ENCODE measurements around the gene GSTO1.
"Not testable (repeated sequence)": the region's sequence is repeated elsewhere in the genome, so short reads cannot be mapped to it uniquely, and the experiment has no call there.

The GSTO1 gene

GRCh38 chr10:104254493-104255310 is at the start of gene GSTO1:
TSS of gene GSTO1 (plus strand) at chr10:104254892. CDS start at chr10:104254929, 37 bp downstream.
- peak; percentile 50 for DNase-seq

- no peak for DNase-seq
These were observed 46.0 kb upstream of the GSTO1 start for GRCh38 chr10:104208730-104209129.

DNA sequence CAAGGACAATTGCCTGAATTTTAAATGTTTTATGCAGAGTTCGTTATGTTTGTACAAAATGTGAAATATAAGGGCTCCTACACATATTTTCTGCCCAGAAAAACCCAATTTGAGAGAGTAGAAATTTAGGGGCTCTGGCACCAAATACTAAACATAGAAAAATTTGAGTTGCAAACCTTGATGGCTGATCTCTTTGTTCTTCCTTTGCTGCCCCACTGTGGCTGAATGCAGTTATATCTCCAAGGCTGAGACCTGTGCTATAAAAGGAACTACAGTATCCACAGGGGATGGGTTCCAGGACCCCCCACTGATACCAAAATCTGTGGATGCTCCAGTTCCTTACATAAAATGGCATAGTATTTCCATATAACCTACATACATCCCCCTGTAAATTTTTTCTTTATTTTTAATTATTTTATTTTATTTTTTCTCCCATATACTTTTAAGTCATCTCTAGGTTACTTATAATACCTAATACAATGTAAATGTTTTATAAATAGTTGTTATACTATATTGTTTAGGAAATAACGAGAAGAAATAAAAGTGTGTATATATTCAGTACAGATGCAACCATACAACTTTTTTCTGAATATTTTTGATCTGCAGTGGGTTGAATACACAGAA is 45.0 kb upstream of the GSTO1 start:
- DNase-seq = peak; percentile 43

DNA sequence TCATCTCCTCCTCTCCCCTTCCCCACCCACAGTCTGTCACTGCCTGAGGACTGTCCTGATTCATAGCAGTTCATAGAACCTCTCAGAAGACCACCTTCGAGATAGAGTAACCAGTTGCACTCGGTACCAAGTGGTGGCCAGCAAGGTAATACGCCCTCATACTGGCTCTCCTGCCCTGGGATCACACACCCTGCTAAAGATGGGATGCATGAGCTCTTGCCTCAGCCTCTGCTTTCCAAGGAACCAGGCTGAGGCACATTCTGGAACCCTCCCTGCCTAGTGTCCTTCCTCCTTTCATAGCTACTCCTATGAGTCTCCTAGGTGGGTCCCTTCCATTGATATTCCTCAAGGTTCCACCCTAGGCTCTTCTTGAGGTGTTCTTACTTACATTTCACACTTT is 38.1 kb upstream of the GSTO1 start:
- no peak for DNase-seq

DNA sequence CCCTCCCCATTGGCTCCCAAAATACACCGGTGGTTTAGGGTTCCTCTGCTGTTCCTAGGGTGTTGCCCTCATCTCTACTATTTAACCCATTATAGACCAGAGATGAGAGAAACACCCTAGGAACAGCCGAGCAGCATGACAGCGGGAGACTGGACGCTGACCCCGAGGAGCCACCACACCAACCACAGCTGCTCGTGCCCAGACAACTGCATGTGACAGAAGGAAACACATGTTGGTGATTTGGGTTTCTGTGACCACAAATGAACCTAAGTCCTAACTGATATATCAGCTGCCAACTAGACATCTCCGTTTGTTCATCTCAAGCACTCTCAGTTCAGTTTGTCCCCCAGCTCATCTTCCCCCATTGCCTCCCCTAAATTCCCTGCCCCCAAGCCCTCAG is 35.9 kb upstream of the GSTO1 start:
- no peak for DNase-seq

GRCh38 chr10:104220522-104220921 is 34.2 kb upstream of the GSTO1 start:
- no peak for DNase-seq

DNA sequence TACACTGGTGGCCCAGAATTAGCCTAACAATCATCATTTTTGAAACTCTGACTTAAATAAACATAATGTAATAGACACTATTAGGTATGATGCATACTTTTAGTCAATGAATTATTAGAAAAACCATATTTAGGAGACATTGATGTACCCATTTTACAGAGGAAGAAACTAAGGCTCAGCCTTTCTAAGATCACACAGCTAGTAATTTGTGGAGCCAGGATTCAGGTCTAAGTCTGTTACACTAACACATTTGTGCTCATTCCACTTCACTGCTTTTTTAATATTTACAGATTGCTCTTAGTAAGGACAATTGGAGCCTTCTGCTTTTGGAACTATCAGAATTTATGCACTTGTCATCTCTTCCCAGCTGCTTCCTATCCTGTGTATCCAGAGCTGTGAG is 31.4 kb upstream of the GSTO1 start:
- no peak for DNase-seq

GRCh38 chr10:104230490-104230889 is 24.2 kb upstream of the GSTO1 start:
- no peak for DNase-seq

GRCh38 chr10:104231784-104232612 is 22.7 kb upstream of the GSTO1 start, which contains the start of gene CFAP43:
TSS of gene CFAP43 (minus strand) at chr10:104232364. CDS start at chr10:104232246, 118 bp downstream.
- peak; percentile 100 for DNase-seq

DNA sequence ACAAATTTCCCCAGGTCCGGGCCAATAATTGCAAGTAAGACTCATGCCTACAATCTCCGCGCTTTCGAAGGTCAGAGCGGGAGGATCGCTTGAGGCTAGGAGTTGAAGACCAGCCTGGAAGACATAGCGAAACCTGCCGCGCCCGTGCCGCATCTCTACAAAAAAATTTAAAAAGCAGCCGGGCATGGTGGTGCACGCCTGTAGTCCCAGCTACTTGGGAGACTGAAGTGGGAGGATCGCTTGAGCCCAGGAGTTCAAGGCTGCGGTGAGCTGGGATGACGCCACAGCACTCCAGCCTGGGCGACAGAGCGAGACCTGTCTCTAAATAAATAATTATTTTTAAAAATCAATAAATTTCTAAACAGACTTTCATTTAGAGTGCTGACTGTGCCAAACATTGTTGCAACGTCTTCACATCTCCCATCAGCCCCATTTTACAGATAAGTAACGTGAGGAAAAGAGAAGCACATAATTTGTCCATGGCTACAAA is 22.0 kb upstream of the GSTO1 start:
- DNase-seq = no peak

DNA sequence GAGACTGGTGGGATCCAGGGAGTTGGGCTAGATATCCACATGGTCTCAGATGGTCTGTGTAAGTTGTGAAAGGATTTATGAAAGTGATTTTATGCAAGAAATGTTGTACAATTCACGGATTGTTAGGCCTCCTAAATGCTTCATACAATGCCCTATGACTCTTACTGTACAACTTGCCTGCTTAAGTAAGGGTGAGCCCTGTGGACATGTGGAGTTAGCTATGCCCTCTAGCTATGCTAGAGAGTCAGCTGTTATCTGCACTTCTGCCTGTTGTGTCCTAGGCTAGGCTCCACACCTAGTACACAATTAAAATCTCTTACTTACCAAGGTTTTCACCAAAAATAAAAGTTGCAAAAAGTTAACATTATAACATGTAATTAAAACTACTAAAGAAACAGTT is 20.9 kb upstream of the GSTO1 start:
- no peak for DNase-seq

GRCh38 chr10:104234934-104235333 is 19.8 kb upstream of the GSTO1 start:
- DNase-seq = no peak

- DNase-seq = no peak
These were observed 18.9 kb upstream of the GSTO1 start for GRCh38 chr10:104235801-104236200.

DNA sequence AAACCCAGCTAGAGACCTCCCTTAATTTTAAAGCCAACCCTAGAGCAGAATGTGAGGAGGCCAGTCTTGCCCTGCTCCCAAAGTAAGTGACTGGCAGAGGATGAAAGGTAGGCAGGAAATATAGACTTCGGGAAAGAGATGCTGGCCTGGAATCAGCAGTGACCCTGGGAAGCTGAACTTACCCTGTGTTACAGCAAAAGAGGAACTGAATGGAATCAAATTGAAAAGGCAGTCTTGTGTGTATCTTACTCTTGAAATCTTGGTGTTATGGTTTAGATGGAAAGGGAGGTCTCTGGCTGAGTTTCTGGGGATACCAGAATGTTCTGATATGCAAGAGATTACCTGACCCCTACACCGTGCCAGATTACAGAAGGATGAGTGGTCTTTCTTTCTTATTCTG is 14.6 kb upstream of the GSTO1 start:
- no peak for DNase-seq

DNA sequence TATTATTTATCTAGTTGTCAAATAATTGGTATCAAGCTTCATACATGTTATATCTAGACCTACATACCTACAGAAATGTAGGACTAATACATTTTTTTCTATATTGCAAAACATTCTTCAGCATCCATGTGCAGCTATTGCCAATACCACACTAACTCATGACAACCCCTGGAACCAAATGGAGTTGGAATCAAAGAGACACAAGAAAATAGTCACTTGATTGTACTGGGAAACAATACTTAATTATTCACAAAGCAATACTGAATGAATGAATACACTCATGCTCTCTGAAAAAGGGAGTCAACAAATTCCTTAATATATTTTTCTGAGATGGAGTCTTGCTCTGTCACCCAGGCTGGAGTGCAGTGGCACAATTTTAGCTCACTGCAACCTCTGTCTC is 12.1 kb upstream of the GSTO1 start:
- no peak for DNase-seq

- not testable (repeated sequence) for DNase-seq
These were observed 11.7 kb upstream of the GSTO1 start for GRCh38 chr10:104243009-104243408.

DNA sequence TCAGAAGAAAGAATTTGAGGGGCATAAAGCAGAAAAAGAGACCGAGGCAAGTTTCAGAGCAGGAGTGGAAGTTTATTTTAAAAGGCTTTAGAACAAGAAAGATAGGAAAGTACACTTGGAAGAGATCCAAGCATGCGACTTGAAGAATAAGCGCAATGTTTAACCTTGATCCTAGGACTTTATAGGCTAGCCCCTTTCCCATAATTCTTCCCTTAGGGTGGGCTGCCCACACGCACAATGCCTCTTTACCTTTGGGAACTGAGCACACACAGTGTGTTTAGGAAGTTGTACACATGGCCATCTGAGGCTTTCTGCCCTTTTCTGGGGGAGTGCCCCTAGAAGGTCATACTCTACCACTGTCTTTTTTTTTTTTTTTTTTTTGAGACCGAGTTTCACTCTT is 11.2 kb upstream of the GSTO1 start:
- DNase-seq = no peak

DNA sequence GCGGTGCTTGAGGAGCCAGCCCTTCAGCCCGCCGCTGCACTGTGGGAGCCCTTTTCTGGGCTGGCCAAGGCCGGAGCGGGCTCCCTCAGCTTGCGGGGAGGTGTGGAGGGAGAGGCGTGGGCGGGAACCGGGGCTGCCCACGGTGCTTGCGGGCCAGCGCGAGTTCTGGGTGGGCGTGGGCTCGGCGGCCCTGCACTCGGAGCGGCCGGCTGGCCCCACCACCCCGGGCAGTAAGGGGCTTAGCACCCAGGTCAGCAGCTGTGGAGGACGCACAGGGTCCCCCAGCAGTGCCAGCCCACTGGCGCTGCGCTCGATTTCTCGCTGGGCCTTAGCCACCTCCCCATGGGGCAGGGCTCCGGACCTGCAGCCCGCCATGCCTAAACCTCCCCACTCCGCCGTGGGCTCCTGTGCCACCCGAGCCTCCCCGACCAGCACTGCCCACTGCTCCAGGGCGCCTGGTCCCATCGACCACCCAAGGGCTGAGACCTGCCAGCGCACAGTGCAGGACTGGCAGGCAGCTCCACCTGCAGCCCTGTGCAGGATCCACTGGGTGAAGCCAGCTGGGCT is 9.5 kb upstream of the GSTO1 start:
- DNase-seq = no peak

GRCh38 chr10:104246976-104247375 is 7.7 kb upstream of the GSTO1 start:
- DNase-seq = no peak

- no peak for DNase-seq
These were observed 7.1 kb upstream of the GSTO1 start for GRCh38 chr10:104247513-104248146.

DNA sequence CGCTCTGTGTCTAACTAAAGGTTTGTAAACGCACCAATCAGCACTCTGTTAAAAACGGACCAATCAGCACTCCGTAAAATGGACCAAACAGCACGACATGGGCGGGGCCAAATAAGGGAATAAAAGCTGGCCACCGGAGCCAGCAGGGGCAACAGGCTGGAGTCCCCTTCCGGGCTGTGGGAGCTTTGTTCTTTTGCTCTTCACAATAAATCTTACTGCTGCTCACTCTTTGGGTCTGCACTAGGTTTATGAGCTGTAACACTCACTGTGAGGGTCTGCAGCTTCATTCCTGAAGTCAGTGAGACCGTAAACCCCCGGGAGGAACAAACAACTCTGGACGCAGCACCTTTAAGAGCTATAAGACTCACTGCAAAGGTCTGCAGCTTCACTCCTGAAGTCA is 5.8 kb upstream of the GSTO1 start:
- not testable (repeated sequence) for DNase-seq

DNA sequence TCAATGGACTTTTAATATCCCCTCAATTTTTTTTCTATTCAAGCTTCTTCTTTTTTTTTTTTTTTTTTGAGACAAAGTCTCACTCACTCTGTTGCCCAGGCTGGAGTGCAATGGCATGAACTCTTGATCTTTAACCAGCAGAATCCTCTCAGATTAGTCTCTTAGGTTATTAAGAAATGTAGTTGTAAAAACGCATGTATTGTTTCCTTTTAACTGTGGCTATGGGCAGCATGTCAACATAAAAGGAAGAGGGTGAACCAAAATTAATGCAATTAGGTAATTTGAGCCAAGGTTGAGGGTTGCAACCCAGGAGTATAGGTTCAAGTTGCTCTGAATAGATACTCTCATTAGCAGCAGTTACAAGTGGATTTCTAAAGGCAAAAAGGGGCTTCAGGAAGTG is 4.3 kb upstream of the GSTO1 start:
- DNase-seq = no peak

DNA sequence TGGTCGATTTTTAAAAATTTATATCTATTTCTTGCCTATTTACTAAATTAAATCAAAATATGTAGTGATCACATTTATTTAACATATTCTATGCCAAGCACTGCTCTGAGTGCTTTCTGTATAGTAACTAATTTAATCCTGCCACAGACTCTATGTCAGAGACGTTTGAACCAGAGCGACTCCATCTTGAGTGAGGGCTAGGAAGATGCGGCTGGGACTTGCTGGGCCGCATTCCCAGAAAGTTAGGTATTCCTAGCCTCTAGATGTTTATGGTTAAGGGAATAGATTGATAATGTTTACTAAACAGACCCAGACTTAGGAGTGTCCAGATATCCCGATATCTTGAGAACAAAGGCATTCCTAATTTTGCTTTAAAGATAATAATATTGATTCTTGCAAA is 3.2 kb upstream of the GSTO1 start:
- DNase-seq = no peak

Measured in activated CD8-positive, alpha-beta memory T cell treated with anti-CD3 and anti-CD28 coated beads, Interleukin-2, amount 50 U/mL, for 4 hours (primary cell).